ENCODE measurements around the gene CHST8. TPM values are rescaled to one million over a fixed set of nuclear protein-coding genes. Genes with fewer than 3 reads are reported as not detected.

CHST8 gene
- total and polyA plus RNA-seq, 2 of the 13 experiments (the other 11 are each of a cell fraction or from before 2014, with no cell fraction given): not detected

GRCh38 chr19:33653684-33654083 lies 31.9 kb downstream of the CHST8 start:
- H3K27me3 ChIP-seq (ENCODE audit: control insufficient read depth in 1 of 2, insufficient read depth in 2 of 2, low read length in 2 of 2): no peaks in the 10 kb centered on the region; a peak in 1 of 5 replicates
- H3K9me3 ChIP-seq (ENCODE audit: low read length): no peaks in the 10 kb centered on the region
- no peak for FAIRE-seq
- H3K9ac ChIP-seq (ENCODE audit: insufficient read depth, low read depth, low read length): no peak overlapping the region
- H3K4me2 ChIP-seq (ENCODE audit: low read depth, low read length): no peak overlapping the region
- no peak overlapping the region for H3K4me3 ChIP-seq (replicated peaks in 1 of 3; ENCODE audit: insufficient read depth in 1 of 3, low read depth in 2 of 3, low read length in 3 of 3)
- no peaks in the 10 kb centered on the region for H3K79me2 ChIP-seq (ENCODE audit: insufficient read depth, low read length)
- no peak overlapping the region for H2AFZ ChIP-seq (ENCODE audit: low read length)
- CTCF ChIA-PET (ENCODE audit: low intra/inter-chr PET ratio, low total read pairs): no interaction called here
- no TSS peak for BruUV-seq (replicated peaks)
- POLR2A ChIA-PET: no interaction called here
- H4K20me1 ChIP-seq (ENCODE audit: insufficient read depth, low read length): no peaks in the 10 kb centered on the region
- ATAC-seq: no peak
- no peak for DNase-seq (ENCODE audit: low spot score)
- no peak overlapping the region for H3K27ac ChIP-seq (ENCODE audit: extremely low read length, insufficient read depth, low read length)
- in situ Hi-C loops (cut with HindIII; ENCODE audit: extremely low pct_ligation_motif_present, low pct_unique_long_range_greater_than_20kb) (no loop called here), intact Hi-C loops (cut with micrococcal nuclease; ENCODE audit: unreplicated experiment) (no loop called here)
- H3K36me3 ChIP-seq (replicated peaks in 1 of 2; ENCODE audit: control insufficient read depth in 1 of 2, insufficient read depth in 2 of 2, low read length in 2 of 2): no peaks in the 10 kb centered on the region
- 17% methylated on average over 2 of the region's 2 CpGs for WGBS (ENCODE audit: low lambda C conversion rate)
- no peaks in the 10 kb centered on the region for H3K4me1 ChIP-seq (ENCODE audit: insufficient read depth, low read length)
- TF ChIP-seq ZNF451 (CRISPR knock-in tag; IDR thresholded peaks at IDR 0.05) (no peak), ZBTB40 (IDR thresholded peaks at IDR 0.05) (no peak), ZBTB40 (CRISPR knock-in tag; IDR thresholded peaks at IDR 0.05) (no peak), ZNF775 (CRISPR knock-in tag; IDR thresholded peaks at IDR 0.05; ENCODE audit: borderline replicate concordance) (no peak), ADNP (CRISPR knock-in tag; IDR thresholded peaks at IDR 0.05) (no peak), ZNF549 (CRISPR knock-in tag; IDR thresholded peaks at IDR 0.05) (no peak), NFKB2 (CRISPR knock-in tag; IDR thresholded peaks at IDR 0.05; ENCODE audit: borderline replicate concordance) (no peak), ARID2 (CRISPR knock-in tag; IDR thresholded peaks at IDR 0.05; ENCODE audit: borderline replicate concordance) (no peak), ZBTB43 (CRISPR knock-in tag; conservative IDR thresholded peaks at IDR 0.05) (no peak)

Data from HepG2 (cell line).